Measurements from ENCODE around the gene CNTNAP2.

DNA sequence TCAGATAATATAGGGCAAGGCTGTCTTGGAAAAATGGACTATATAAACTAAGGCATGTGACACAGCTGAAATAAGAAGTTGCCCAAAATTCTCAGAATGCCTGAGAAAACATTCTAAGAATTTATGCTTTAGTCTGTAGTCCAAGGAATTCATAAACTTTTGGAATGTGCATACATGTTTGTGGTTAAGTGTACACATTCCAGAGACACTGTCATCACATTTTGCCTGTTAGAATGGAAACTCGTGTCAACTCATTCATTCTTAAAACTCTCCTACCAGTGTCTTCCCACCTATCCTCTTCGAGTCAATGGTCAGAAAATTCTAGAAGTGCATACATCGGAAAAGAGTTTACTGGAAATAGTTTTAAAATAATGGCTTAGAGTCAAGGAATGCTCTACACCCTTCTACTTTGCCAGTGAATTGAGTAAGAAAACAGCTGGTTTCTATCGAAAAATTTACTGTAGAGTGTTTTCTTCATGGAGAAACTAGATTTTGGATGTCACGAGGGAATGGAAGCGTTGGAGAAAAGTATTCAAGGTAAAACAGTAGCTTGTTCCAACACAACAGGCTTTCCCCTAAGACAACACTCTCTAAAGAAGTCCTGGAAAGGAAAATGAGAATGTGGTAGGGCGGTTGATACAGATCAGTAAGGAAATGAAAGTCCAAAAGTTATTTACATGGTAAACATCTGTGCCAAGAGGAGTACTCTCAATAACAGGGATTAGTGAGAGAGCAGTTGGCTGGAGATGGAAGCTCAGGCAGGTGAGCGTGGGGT, 1296.4 kb downstream of the CNTNAP2 start:
- no peak for TF ChIP-seq POLR2AphosphoS5 (IDR thresholded peaks at IDR 0.05; ENCODE audit: low read depth, low read length)
- TF ChIP-seq, protein P1, sequence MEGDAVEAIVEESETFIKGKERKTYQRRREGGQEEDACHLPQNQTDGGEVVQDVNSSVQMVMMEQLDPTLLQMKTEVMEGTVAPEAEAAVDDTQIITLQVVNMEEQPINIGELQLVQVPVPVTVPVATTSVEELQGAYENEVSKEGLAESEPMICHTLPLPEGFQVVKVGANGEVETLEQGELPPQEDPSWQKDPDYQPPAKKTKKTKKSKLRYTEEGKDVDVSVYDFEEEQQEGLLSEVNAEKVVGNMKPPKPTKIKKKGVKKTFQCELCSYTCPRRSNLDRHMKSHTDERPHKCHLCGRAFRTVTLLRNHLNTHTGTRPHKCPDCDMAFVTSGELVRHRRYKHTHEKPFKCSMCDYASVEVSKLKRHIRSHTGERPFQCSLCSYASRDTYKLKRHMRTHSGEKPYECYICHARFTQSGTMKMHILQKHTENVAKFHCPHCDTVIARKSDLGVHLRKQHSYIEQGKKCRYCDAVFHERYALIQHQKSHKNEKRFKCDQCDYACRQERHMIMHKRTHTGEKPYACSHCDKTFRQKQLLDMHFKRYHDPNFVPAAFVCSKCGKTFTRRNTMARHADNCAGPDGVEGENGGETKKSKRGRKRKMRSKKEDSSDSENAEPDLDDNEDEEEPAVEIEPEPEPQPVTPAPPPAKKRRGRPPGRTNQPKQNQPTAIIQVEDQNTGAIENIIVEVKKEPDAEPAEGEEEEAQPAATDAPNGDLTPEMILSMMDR (IDR thresholded peaks at IDR 0.05) = no peak
- TF ChIP-seq SIN3A (IDR thresholded peaks at IDR 0.05; ENCODE audit: borderline replicate concordance, insufficient read depth, low read depth, low read length) = no peak
